AG09309 (cell line): ENCODE results near the gene SLU7.

Experiments
- DNase-seq: peaks from one replicate; pipeline ENCODE4 v3.0.0-alpha.2; 2010; ENCODE audit warnings: low read depth
- H3K4me3 ChIP-seq: 2 replicates; pipeline ENCODE4 v1.5.1; 2011; ENCODE audit warnings: mild to moderate bottlenecking, low read depth, low read length, moderate library complexity; ENCODE audit not compliant: control insufficient read depth
- TF ChIP-seq, protein P1 (sequence below): IDR thresholded peaks from 2 replicates; pipeline ENCODE4 v1.5.1; 2011; ENCODE audit warnings: mild to moderate bottlenecking, low read depth, low read length, inconsistent platforms; ENCODE audit not compliant: insufficient read depth, control insufficient read depth; ENCODE audit errors: missing control alignments

The SLU7 gene

DNA sequence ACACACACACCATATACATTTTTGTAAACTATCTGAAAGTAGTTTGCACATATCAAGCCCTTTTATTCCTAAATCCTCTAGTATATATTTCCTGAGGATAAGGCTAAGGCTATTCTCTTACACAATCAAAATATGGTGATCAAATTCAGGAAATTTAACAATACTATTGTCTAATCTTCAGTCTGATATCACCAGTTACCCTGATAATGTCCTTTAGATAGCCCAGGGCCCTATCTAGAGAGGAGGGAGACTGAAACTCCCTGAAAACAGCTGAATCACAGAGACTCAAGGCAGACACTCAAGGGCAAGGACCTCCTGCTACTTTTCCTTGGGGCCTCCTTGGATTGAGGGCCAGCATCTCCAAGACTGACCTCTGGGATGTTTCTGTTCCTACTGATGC, 33.2 kb upstream of the SLU7 start:
- DNase-seq = no peak
- TF ChIP-seq, protein P1, sequence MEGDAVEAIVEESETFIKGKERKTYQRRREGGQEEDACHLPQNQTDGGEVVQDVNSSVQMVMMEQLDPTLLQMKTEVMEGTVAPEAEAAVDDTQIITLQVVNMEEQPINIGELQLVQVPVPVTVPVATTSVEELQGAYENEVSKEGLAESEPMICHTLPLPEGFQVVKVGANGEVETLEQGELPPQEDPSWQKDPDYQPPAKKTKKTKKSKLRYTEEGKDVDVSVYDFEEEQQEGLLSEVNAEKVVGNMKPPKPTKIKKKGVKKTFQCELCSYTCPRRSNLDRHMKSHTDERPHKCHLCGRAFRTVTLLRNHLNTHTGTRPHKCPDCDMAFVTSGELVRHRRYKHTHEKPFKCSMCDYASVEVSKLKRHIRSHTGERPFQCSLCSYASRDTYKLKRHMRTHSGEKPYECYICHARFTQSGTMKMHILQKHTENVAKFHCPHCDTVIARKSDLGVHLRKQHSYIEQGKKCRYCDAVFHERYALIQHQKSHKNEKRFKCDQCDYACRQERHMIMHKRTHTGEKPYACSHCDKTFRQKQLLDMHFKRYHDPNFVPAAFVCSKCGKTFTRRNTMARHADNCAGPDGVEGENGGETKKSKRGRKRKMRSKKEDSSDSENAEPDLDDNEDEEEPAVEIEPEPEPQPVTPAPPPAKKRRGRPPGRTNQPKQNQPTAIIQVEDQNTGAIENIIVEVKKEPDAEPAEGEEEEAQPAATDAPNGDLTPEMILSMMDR = no peak

DNA sequence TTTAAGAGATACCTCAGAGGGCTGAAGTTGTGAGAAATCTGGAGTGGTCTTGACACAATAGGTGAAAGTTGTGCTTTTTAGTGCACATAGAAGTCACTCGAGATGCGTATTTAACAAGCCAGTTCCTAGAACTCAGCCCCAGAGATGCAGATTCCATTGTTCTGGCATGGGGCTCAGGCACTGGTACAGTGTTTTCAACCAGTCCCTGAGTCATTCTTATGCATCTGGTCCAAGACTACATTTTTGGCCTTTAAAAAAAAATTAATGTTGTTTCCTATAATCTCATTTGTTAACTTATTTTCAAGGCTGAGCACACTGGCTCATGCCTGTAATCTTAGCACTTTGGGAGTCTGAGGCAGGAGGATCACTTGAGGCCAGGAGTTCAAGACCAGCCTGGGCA, 32.4 kb upstream of the SLU7 start:
- H3K4me3 ChIP-seq = no peak overlapping the region
- TF ChIP-seq, protein P1 = no peak
- no peak for DNase-seq

More for the DNA sequence above, 33.2 kb upstream of the SLU7 start:
- no peak overlapping the region for H3K4me3 ChIP-seq

DNA sequence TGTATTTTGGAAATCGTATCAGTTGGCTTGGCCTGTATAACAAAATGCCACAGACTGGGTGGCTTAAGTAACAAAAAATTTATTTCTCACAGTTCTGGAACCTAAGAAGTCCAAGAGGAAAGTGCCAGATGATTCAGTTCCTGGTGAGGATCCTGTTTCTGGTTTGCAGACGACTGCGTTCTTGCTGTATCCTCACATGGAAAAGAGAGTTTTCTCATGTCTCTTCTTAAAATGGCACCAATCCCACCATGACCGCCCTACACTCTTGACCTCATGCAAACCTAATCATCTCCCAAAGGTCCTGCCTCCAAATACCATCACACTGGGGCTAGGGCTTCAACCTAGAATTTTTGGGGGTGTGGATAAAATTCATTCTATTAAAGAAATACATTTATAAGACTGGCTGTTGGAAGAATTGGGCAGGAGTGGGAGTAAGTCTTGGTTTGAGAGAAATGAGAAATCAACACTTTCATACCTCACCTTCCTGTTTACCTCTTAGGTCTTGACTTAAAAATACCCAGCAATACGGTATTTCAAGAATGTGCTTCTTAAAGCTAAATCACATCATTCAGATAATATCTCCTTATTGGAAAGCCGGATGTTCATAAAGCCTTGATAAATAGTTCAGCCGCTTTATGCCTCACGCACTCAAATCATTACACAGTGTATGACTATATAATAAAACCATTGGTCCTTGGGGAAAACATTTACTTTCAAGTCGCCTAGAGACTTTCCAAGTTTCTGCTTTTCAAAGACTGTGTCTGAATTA, 31.5 kb upstream of the SLU7 start:
- TF ChIP-seq, protein P1 = no peak
- no peak overlapping the region for H3K4me3 ChIP-seq
- no peak for DNase-seq

DNA sequence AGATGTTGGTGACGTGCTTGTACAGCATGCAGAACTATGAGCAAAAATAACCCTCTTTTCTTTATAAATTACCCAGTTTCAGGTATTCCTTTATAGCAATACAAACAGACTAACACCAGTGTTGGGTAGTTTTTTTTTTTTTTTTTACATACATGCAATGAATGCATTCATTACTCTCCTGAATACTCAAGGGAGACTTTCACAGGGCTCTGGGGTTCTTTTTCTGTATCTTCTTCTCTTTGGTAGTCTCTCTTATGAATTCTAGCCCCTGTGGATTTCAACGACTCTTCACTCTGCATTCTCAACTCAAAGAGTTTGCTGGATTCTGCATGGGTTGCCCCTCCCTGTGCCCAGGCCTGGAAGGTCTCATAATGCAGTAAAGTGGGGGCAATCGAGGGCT, 30.6 kb upstream of the SLU7 start:
- DNase-seq = no peak
- H3K4me3 ChIP-seq = no peak overlapping the region
- TF ChIP-seq, protein P1 = no peak

DNA sequence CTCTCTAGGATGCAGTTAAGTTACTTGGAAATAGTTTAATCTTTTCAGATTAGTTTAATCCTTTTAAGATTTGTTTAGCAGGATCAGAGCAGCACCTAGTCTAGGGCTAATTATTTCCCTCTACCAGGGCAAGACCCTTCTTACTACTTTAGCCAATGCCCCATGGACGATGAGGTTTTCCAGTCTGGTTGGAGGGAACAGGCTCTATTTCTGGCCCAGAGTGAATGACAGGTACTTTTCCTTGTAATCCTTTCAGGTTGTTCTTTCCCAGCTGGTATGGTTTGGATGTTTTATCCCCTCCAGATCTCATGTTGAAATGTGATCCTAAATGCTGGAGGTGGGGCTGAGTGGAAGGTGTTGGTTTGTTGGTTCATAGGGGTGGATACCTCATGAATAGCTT, 30.0 kb upstream of the SLU7 start:
- no peak for DNase-seq
- TF ChIP-seq, protein P1 = no peak
- H3K4me3 ChIP-seq = no peak overlapping the region

DNA sequence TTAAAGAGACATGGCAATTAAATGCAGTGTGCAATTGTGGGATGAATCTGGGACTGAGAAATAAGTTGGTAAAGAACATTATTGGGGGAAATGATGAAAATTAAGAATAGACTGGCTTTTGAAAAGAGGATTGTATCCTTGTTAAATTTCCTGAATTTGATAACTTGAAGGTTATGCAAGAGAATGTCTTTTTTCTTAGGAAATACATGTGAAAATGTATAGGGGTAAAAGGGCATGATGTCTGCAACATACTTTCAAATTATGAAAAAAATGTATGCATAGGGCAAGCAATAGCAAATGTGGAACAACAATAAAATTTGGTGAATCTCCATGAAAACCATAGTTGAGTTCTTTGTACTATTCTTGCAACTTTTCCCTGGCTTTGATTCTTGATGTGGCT, 26.9 kb upstream of the SLU7 start:
- DNase-seq = no peak
- TF ChIP-seq, protein P1 = no peak
- no peak overlapping the region for H3K4me3 ChIP-seq

DNA sequence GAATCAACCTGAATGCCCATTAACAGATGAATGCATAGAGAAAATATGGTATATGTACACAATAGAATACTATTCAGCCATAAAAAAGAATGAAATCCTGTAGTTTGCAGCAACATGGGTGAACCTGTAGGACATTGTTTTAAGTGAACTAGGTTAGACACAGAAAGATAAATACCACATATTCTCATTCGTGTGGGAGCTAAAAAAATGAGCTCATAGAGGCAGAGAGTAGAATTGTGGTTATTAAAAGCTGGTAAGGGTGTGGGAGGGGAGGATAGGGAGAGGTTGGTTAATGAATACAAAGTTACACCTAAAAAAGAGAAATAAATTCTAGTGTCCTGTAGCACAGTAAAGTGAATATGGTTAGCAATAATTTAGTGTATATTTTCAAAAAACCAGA, 26.3 kb upstream of the SLU7 start:
- TF ChIP-seq, protein P1 = no peak
- DNase-seq = no peak
- H3K4me3 ChIP-seq = no peak overlapping the region
